Esophagus squamous epithelium (tissue), 5 donors: ENCODE measurements around the gene LIPE. TPM values are rescaled to one million over a fixed set of nuclear protein-coding genes. Genes with fewer than 3 reads are reported as not detected.

Source experiments
- DNase-seq: peaks from one replicate; lab custom pipeline; 2025; lab: John Stamatoyannopoulos, UW
- H3K27ac ChIP-seq, 4 donors: fragments of 200-600 bp; sonication (generic); one replicate each; pipeline ENCODE4 v1.5.1; 2016 to 2019; ENCODE audit warnings: mild to moderate bottlenecking in 1 of 4
- H3K27me3 ChIP-seq, 4 donors: fragments of 200-600 bp; sonication (generic); 1 replicate in 3 of 4; 2 replicates in 1 of 4; pipeline versions ENCODE4 v1.5.1 to v1.6.0; 2017 to 2021; ENCODE audit warnings: antibody characterized with exemption in 1 of 4
- H3K36me3 ChIP-seq, 3 donors: fragments of 200-600 bp; sonication (generic); one replicate each; pipeline ENCODE4 v1.5.1; 2016 to 2019
- H3K4me1 ChIP-seq, 3 donors: fragments of 200-600 bp; sonication (generic); one replicate each; pipeline ENCODE4 v1.5.1; 2017 to 2019
- H3K4me3 ChIP-seq, 4 donors: fragments of 200-600 bp; sonication (generic); 1 replicate in 3 of 4; 2 replicates in 1 of 4; pipeline ENCODE4 v1.5.1; 2016 to 2019; ENCODE audit warnings: mild to moderate bottlenecking in 2 of 4, moderate library complexity in 1 of 4
- H3K9me3 ChIP-seq, 3 donors: fragments of 200-600 bp; sonication (generic); one replicate each; pipeline ENCODE4 v1.5.1; 2016 to 2019
- POLR2A ChIP-seq, 4 donors: fragments of 450-650 bp; IDR thresholded peaks; one replicate each; pipeline ENCODE4 v1.6.1; 2017; ENCODE audit warnings: antibody characterized with exemption in 4 of 4, mild to moderate bottlenecking in 4 of 4, moderate library complexity in 3 of 4
- WGBS, 2 donors: methylation state at CpG; one replicate each; pipeline ENCODE4 v1.1.5; 2018; 5-methylcytosine and 5-hydroxymethylcytosine counted together
- intact Hi-C: fragments of 100-400 bp; cut with DNase I; formaldehyde crosslinking; loops from one replicate; pipeline ENCODE4 v1.15.0; 2022
- total RNA-seq, 4 donors: library from RNA; depleted of rRNA; stranded (reverse); fragments of >200 nt; gene quantifications; one replicate each; pipeline ENCODE4 v1.1.0, GENCODE V29; 2016
- TF ChIP-seq, protein P1 (sequence below), 6 experiments: fragments of 450-650 bp in 4 of 6; fragments of 200-600 bp in 2 of 6; sonication (generic) in 2 of 6; IDR thresholded peaks; one replicate each; pipeline ENCODE4 v1.5.1; 2016 to 2019; ENCODE audit warnings: antibody characterized with exemption in 6 of 6, mild to moderate bottlenecking in 4 of 6, moderate library complexity in 4 of 6
- donor health status: DM: yes; HTN: yes; CAD: no.

LIPE gene
- total RNA-seq, 4 donors from 2014 or later: 5.2 to 10.8 (median 7.9) TPM

- H3K9me3 ChIP-seq: no peaks in the 10 kb centered on the region
- no peak for TF ChIP-seq POLR2A (IDR thresholded peaks at IDR 0.05)
- TF ChIP-seq, protein P1, sequence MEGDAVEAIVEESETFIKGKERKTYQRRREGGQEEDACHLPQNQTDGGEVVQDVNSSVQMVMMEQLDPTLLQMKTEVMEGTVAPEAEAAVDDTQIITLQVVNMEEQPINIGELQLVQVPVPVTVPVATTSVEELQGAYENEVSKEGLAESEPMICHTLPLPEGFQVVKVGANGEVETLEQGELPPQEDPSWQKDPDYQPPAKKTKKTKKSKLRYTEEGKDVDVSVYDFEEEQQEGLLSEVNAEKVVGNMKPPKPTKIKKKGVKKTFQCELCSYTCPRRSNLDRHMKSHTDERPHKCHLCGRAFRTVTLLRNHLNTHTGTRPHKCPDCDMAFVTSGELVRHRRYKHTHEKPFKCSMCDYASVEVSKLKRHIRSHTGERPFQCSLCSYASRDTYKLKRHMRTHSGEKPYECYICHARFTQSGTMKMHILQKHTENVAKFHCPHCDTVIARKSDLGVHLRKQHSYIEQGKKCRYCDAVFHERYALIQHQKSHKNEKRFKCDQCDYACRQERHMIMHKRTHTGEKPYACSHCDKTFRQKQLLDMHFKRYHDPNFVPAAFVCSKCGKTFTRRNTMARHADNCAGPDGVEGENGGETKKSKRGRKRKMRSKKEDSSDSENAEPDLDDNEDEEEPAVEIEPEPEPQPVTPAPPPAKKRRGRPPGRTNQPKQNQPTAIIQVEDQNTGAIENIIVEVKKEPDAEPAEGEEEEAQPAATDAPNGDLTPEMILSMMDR (IDR thresholded peaks at IDR 0.05): no peak
- peaks cover 0 to 25% (median 6%) of the 10 kb centered on the region in 3 donors for H3K4me1 ChIP-seq
- H3K36me3 ChIP-seq: peaks cover 0 to 64% (median 0%) of the 10 kb centered on the region in 3 donors
- DNase-seq: no peak
- no peak overlapping the region for H3K27ac ChIP-seq
- intact Hi-C loops: no loop called here
- H3K4me3 ChIP-seq: no peak overlapping the region
- no peaks in the 10 kb centered on the region for H3K27me3 ChIP-seq
- WGBS, 2 donors: 93% methylated on average over 20 of the region's 30 CpGs; no CpG with 5 or more reads in 1 of the 2 donors
These were observed 16.8 kb downstream of the LIPE start for GRCh38 chr19:42410371-42410770.

GRCh38 chr19:42409477-42409876, 17.7 kb downstream of the LIPE start:
- no peak for TF ChIP-seq POLR2A (IDR thresholded peaks at IDR 0.05)
- TF ChIP-seq, protein P1 (IDR thresholded peaks at IDR 0.05): no peak
- Histone ChIP-seq H3K36me3 (peaks cover 0 to 64% (median 0%) of the 10 kb centered on the region in 3 donors), H3K27ac (no peak overlapping the region), H3K9me3 (no peaks in the 10 kb centered on the region), H3K27me3 (no peaks in the 10 kb centered on the region), H3K4me1 (peaks cover 0 to 25% (median 6%) of the 10 kb centered on the region in 3 donors), H3K4me3 (no peak overlapping the region)
- intact Hi-C loops: no loop called here
- DNase-seq: no peak
- 72 to 75% methylated on average over 4 of the region's 6 CpGs for WGBS, 2 donors

GRCh38 chr19:42407816-42408175, 19.4 kb downstream of the LIPE start:
- TF ChIP-seq POLR2A (IDR thresholded peaks at IDR 0.05): no peak
- TF ChIP-seq, protein P1 (IDR thresholded peaks at IDR 0.05): no peak
- WGBS, 2 donors: 93 to 100% methylated on average over 2 to 3 of the region's 10 CpGs
- intact Hi-C loops: no loop called here
- DNase-seq: no peak
- Histone ChIP-seq H3K4me3 (no peak overlapping the region), H3K9me3 (no peaks in the 10 kb centered on the region), H3K36me3 (peaks cover 0 to 56% (median 0%) of the 10 kb centered on the region in 3 donors), H3K27me3 (no peaks in the 10 kb centered on the region), H3K27ac (no peak overlapping the region), H3K4me1 (peaks cover 0 to 24% (median 6%) of the 10 kb centered on the region in 3 donors)

DNA sequence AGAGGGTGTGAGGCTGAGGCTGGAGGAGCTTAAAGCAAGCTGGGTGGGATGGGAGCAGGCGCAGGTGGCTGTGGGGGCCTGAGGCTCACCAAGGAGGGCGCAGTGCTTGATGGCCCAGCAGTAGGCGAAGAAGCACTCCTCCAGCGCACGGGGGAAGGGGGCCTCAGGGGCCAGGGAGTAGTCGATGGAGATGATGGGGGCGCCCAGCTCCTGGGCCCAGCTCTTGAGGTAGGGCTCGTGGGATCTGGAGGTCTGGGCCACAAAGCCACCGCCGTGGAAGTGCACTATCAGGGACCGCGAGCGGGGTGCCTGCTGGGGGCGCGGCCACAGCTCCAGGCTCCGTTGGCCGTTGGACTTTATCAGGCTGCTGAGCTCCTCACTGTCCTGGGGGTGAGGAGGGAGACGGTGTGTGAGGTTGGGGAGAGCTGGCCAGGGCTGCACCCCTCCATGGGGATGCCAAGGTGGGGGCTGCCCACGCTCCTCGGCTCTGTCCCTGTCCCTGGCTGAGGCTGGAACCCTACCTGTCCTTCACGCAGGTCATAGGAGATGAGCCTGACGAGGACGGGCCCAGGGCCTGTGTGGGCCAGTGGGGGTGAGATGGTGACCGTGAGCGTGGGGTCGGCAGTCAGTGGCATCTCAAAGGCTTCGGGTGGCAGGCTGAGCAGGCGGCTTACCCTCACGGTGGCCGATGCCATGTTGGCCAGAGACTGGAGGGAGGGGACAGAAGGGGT, 19.9 kb downstream of the LIPE start:
- no peaks in the 10 kb centered on the region for H3K27me3 ChIP-seq
- 95 to 96% methylated on average over 9 to 10 of the region's 30 CpGs for WGBS, 2 donors
- intact Hi-C loops: no loop called here
- H3K27ac ChIP-seq: no peak overlapping the region
- H3K4me3 ChIP-seq: no peak overlapping the region
- no peaks in the 10 kb centered on the region for H3K9me3 ChIP-seq
- TF ChIP-seq, protein P1 (IDR thresholded peaks at IDR 0.05): no peak
- no peak for TF ChIP-seq POLR2A (IDR thresholded peaks at IDR 0.05)
- H3K36me3 ChIP-seq: peaks cover 0 to 56% (median 0%) of the 10 kb centered on the region in 3 donors
- H3K4me1 ChIP-seq: peaks cover 0 to 24% (median 6%) of the 10 kb centered on the region in 3 donors
- no peak for DNase-seq

DNA sequence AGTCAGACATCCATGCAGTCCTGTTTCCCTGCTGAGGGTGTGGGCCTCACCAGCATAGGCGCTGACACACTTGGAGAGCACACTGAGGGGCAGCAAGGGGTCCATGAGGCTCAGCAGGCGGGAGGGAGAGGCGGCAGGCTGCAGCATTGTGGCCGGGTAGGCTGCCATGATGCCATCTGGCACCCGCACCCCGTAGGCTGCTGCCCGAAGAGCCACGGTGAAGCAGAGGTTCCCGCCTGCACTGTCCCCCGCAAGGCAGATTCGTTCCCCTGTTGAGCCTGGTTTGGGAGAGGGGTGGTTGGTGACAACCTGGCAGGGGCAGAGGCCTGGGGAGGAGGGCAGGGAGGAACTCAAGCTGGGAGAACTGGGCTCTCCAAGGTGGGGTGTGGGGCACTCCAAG, 21.1 kb downstream of the LIPE start:
- peaks cover 0 to 56% (median 0%) of the 10 kb centered on the region in 3 donors for H3K36me3 ChIP-seq
- H3K4me3 ChIP-seq: no peak overlapping the region
- TF ChIP-seq POLR2A (IDR thresholded peaks at IDR 0.05): no peak
- TF ChIP-seq, protein P1 (IDR thresholded peaks at IDR 0.05): no peak
- H3K9me3 ChIP-seq: no peaks in the 10 kb centered on the region
- H3K27ac ChIP-seq: no peak overlapping the region
- no peaks in the 10 kb centered on the region for H3K27me3 ChIP-seq
- WGBS, 2 donors: 100% methylated on average over 4 of the region's 11 CpGs; no CpG with 5 or more reads in 1 of the 2 donors
- H3K4me1 ChIP-seq: peaks cover 0 to 30% (median 8%) of the 10 kb centered on the region in 3 donors
- no peak for DNase-seq
- intact Hi-C loops: no loop called here
